Vagina (tissue), 2 donors: Measurements from ENCODE around the gene OR4M1. TPM values are rescaled to one million over a fixed set of nuclear protein-coding genes. Genes with fewer than 3 reads are reported as not detected.
"Not testable (repeated sequence)": the region's sequence is repeated elsewhere in the genome, so short reads cannot be mapped to it uniquely, and the experiment has no call there.

Experiments used
- DNase-seq, 2 donors: peaks; one replicate each; pipeline ENCODE4 v3.0.0-alpha.2; 2017; ENCODE audit errors: extremely low spot score in 2 of 2
- H3K27ac ChIP-seq: fragments of 200-600 bp; sonication (generic); one replicate; pipeline ENCODE4 v1.5.1; 2019
- H3K27me3 ChIP-seq: fragments of 200-600 bp; sonication (generic); one replicate; pipeline ENCODE4 v1.5.1; 2019
- H3K36me3 ChIP-seq, 2 donors: fragments of 200-600 bp; sonication (generic); one replicate each; pipeline ENCODE4 v1.5.1; 2017 to 2019
- H3K4me1 ChIP-seq: fragments of 200-600 bp; sonication (generic); one replicate; pipeline ENCODE4 v1.5.1; 2019
- H3K4me3 ChIP-seq, 2 donors: fragments of 200-600 bp; sonication (generic); 1 replicate in 1 of 2; 2 replicates in 1 of 2; pipeline ENCODE4 v1.5.1; 2016 to 2019
- H3K9me3 ChIP-seq: fragments of 200-600 bp; sonication (generic); one replicate; pipeline ENCODE4 v1.5.1; 2019
- POLR2A ChIP-seq, 2 donors: fragments of 450-650 bp; IDR thresholded peaks; one replicate each; pipeline ENCODE4 v1.6.1; 2017; ENCODE audit warnings: antibody characterized with exemption in 2 of 2, mild to moderate bottlenecking in 2 of 2, moderate library complexity in 2 of 2
- POLR2AphosphoS5 ChIP-seq, 2 donors: sonication (generic); formaldehyde crosslinking; IDR thresholded peaks; one replicate each; pipeline ENCODE4 v1.9.0; 2017; ENCODE audit warnings: antibody characterized with exemption in 2 of 2, mild to moderate bottlenecking in 2 of 2, low read depth in 1 of 2; ENCODE audit not compliant: insufficient read depth in 1 of 2
- intact Hi-C: fragments of 100-400 bp; cut with DNase I; formaldehyde crosslinking; loops from one replicate; pipeline ENCODE4 v1.15.1; 2023
- total RNA-seq: library from RNA; depleted of rRNA; stranded (reverse); fragments of >200 nt; gene quantifications from one replicate; pipeline ENCODE4 v1.2.3, GENCODE V29; 2016
- TF ChIP-seq, protein P1 (sequence below), 3 experiments: fragments of 450-650 bp in 2 of 3; fragments of 200-600 bp in 1 of 3; sonication (generic) in 1 of 3; IDR thresholded peaks; one replicate each; pipeline ENCODE4 v1.5.1; 2017 to 2019; ENCODE audit warnings: antibody characterized with exemption in 3 of 3, mild to moderate bottlenecking in 2 of 3, moderate library complexity in 2 of 3

Gene OR4M1
- total RNA-seq, 1 donor from 2014 or later = not detected

- no peak for TF ChIP-seq POLR2A (IDR thresholded peaks at IDR 0.05)
- TF ChIP-seq POLR2AphosphoS5 (IDR thresholded peaks at IDR 0.05; ENCODE audit: insufficient read depth in 1 of 2, low read depth in 1 of 2) = no peak
- TF ChIP-seq, protein P1, sequence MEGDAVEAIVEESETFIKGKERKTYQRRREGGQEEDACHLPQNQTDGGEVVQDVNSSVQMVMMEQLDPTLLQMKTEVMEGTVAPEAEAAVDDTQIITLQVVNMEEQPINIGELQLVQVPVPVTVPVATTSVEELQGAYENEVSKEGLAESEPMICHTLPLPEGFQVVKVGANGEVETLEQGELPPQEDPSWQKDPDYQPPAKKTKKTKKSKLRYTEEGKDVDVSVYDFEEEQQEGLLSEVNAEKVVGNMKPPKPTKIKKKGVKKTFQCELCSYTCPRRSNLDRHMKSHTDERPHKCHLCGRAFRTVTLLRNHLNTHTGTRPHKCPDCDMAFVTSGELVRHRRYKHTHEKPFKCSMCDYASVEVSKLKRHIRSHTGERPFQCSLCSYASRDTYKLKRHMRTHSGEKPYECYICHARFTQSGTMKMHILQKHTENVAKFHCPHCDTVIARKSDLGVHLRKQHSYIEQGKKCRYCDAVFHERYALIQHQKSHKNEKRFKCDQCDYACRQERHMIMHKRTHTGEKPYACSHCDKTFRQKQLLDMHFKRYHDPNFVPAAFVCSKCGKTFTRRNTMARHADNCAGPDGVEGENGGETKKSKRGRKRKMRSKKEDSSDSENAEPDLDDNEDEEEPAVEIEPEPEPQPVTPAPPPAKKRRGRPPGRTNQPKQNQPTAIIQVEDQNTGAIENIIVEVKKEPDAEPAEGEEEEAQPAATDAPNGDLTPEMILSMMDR (IDR thresholded peaks at IDR 0.05) = no peak
- Histone ChIP-seq H3K27me3 (no peaks in the 10 kb centered on the region), H3K4me1 (no peaks in the 10 kb centered on the region), H3K9me3 (no peaks in the 10 kb centered on the region), H3K27ac (no peak overlapping the region), H3K4me3 (no peak overlapping the region), H3K36me3 (no peaks in the 10 kb centered on the region)
- DNase-seq = no peak
- intact Hi-C loops = no loop called here
These were observed 49.9 kb downstream of the OR4M1 start for GRCh38 chr14:19823178-19823577.

- no peak for TF ChIP-seq POLR2A (IDR thresholded peaks at IDR 0.05)
- no peak for DNase-seq
- no peaks in the 10 kb centered on the region for H3K4me1 ChIP-seq
- H3K27ac ChIP-seq = no peak overlapping the region
- no peaks in the 10 kb centered on the region for H3K9me3 ChIP-seq
- no peaks in the 10 kb centered on the region for H3K27me3 ChIP-seq
- intact Hi-C loops = no loop called here
- H3K4me3 ChIP-seq = no peak overlapping the region
- H3K36me3 ChIP-seq = no peaks in the 10 kb centered on the region
These were observed 50.5 kb downstream of the OR4M1 start for GRCh38 chr14:19823765-19824164.

- intact Hi-C loops = not testable (repeated sequence)
These were observed 54.4 kb downstream of the OR4M1 start for GRCh38 chr14:19827626-19828244.

DNA sequence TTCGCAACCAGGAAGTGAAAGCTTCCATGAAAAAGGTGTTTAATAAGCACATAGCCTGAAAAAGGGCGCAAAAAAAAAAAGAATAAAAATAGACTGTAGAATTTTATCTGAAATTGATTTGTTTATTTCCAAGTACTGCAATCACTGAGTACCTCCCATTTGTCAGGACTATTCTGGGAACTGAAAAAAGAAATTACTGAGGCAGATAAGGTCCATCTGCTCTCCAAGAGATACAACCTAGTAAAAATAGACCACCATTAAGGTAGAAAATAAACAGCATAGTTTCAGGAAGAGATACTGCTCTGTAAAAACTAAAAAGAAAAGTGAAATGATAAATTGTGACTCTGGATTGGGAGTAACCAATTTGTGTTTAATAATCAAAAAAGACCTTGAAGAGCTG, 55.0 kb downstream of the OR4M1 start:
- Histone ChIP-seq H3K9me3 (no peaks in the 10 kb centered on the region), H3K36me3 (no peaks in the 10 kb centered on the region), H3K27me3 (no peaks in the 10 kb centered on the region), H3K4me3 (no peak overlapping the region), H3K4me1 (no peaks in the 10 kb centered on the region), H3K27ac (no peak overlapping the region)
- no peak for DNase-seq
- TF ChIP-seq POLR2AphosphoS5 (IDR thresholded peaks at IDR 0.05; ENCODE audit: insufficient read depth in 1 of 2, low read depth in 1 of 2) (no peak), POLR2A (IDR thresholded peaks at IDR 0.05) (no peak)
- TF ChIP-seq, protein P1 (IDR thresholded peaks at IDR 0.05) = no peak
- intact Hi-C loops = no loop called here

More at GRCh38 chr14:19827626-19828244, 54.4 kb downstream of the OR4M1 start:
- not testable (repeated sequence) for H3K9me3 ChIP-seq, H3K4me3 ChIP-seq, H3K27me3 ChIP-seq, DNase-seq, H3K36me3 ChIP-seq, H3K27ac ChIP-seq, H3K4me1 ChIP-seq

Other genes with a start within 250 kb of the OR4M1 start
- gene OR11H2, start 59.6 kb upstream of the OR4M1 start, total RNA-seq = not detected
- gene OR4Q3, start 29.9 kb upstream of the OR4M1 start, total RNA-seq = not detected
- gene OR4N2, start 30.3 kb downstream of the OR4M1 start, total RNA-seq = not detected
- not detected for gene OR4K2, start 101.6 kb downstream of the OR4M1 start, total RNA-seq
- not detected for gene OR4K5, start 147.1 kb downstream of the OR4M1 start, total RNA-seq
- gene OR4K1, start 157.4 kb downstream of the OR4M1 start, total RNA-seq = not detected
- gene OR4K15, start 202.1 kb downstream of the OR4M1 start, total RNA-seq = not detected
- not detected for gene OR4Q2, start 228.7 kb downstream of the OR4M1 start, total RNA-seq
- not detected for gene OR4K14, start 245.8 kb downstream of the OR4M1 start, total RNA-seq